A673 (cell line): ENCODE measurements around the gene DLD.

Experiments used
- EZH2 ChIP-seq: fragments of 200-600 bp; sonication (generic); IDR thresholded peaks from 2 replicates; pipeline ENCODE4 v1.6.1; 2017; ENCODE audit warnings: borderline replicate concordance, low read depth, mild to moderate bottlenecking, mixed read lengths, antibody characterized with exemption, low read length; ENCODE audit not compliant: poor library complexity, severe bottlenecking
- TF ChIP-seq, protein P1 (sequence below): fragments of 300-800, 200-600 bp; sonication (generic); conservative IDR thresholded peaks from 2 replicates; pipeline ENCODE4 v1.5.1; 2017; ENCODE audit warnings: low read depth, mild to moderate bottlenecking, antibody characterized with exemption, low read length, moderate library complexity, mixed read lengths

DNA sequence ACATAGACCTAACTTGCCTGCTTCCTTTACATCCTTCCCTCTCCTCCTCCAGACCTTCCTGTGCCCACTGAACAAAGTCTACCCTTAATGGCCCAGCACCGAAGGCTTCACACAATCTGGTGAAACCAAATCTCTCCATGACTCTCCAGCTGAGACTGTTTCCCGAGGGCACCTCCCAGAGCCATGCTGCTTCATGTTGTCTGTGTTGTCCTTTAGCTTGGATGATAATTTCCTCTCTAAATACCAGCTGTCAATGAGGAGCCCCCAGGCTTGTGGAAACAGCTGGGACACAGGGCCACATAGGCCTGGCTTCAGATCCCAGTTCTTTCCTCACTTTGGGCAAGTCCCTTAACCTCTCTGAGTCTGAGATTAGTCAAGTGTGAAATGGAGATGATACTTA is 54.3 kb downstream of the DLD start:
- TF ChIP-seq, protein P1, sequence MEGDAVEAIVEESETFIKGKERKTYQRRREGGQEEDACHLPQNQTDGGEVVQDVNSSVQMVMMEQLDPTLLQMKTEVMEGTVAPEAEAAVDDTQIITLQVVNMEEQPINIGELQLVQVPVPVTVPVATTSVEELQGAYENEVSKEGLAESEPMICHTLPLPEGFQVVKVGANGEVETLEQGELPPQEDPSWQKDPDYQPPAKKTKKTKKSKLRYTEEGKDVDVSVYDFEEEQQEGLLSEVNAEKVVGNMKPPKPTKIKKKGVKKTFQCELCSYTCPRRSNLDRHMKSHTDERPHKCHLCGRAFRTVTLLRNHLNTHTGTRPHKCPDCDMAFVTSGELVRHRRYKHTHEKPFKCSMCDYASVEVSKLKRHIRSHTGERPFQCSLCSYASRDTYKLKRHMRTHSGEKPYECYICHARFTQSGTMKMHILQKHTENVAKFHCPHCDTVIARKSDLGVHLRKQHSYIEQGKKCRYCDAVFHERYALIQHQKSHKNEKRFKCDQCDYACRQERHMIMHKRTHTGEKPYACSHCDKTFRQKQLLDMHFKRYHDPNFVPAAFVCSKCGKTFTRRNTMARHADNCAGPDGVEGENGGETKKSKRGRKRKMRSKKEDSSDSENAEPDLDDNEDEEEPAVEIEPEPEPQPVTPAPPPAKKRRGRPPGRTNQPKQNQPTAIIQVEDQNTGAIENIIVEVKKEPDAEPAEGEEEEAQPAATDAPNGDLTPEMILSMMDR = no peak
- no peak for TF ChIP-seq EZH2
